T-helper 2 cell treated with Interferon-gamma antibody and Interleukin-4, amounts not matched to agents 100 ng/mL and 5 ng/mL, for 36 hours (primary cell): ENCODE results near the gene MGAT5. TPM values are rescaled to one million over a fixed set of nuclear protein-coding genes. Genes with fewer than 3 reads are reported as not detected.

ENCODE experiments used
- intact Hi-C: fragments of 100-400 bp; cut with micrococcal nuclease; formaldehyde crosslinking; loops from one replicate; pipeline ENCODE4 v1.15.1; 2023
- total RNA-seq: library from RNA; stranded (reverse); gene quantifications from 2 replicates; pipeline ENCODE4 v1.2.3, GENCODE V29; 2022

The MGAT5 gene
- total RNA-seq, 1 donor from 2014 or later = 18.6 TPM

GRCh38 chr2:134324947-134325346, 71.1 kb downstream of the MGAT5 start:
- intact Hi-C loops = loop anchor here (5.0 kb wide), 1 partner anchor 38 kb away; no protein-coding TSS in a partner anchor

- intact Hi-C loops = no loop called here
These were observed 71.8 kb downstream of the MGAT5 start for GRCh38 chr2:134325696-134326095.

- intact Hi-C loops = no loop called here
These were observed 73.5 kb downstream of the MGAT5 start for GRCh38 chr2:134327367-134327766.

GRCh38 chr2:134331081-134331480, 77.2 kb downstream of the MGAT5 start:
- intact Hi-C loops = no loop called here

- intact Hi-C loops = no loop called here
These were observed 79.8 kb downstream of the MGAT5 start for GRCh38 chr2:134333646-134334189.

GRCh38 chr2:134334542-134335353, 80.9 kb downstream of the MGAT5 start:
- intact Hi-C loops = no loop called here

- intact Hi-C loops = no loop called here
These were observed 81.7 kb downstream of the MGAT5 start for GRCh38 chr2:134335601-134336000.

GRCh38 chr2:134336352-134336751, 82.5 kb downstream of the MGAT5 start:
- intact Hi-C loops = no loop called here

GRCh38 chr2:134336921-134337320, 83.0 kb downstream of the MGAT5 start:
- intact Hi-C loops = no loop called here

GRCh38 chr2:134337631-134338030, 83.8 kb downstream of the MGAT5 start:
- intact Hi-C loops = no loop called here

GRCh38 chr2:134338208-134338607, 84.3 kb downstream of the MGAT5 start:
- intact Hi-C loops = no loop called here

GRCh38 chr2:134341476-134341875, 87.6 kb downstream of the MGAT5 start:
- intact Hi-C loops = loop anchor here (5.0 kb wide), 1 partner anchor 161 kb away; no protein-coding TSS in a partner anchor

- intact Hi-C loops = loop anchor here (5.0 kb wide), 1 partner anchor 157 kb away; no protein-coding TSS in a partner anchor
These were observed 91.3 kb downstream of the MGAT5 start for GRCh38 chr2:134344954-134345697.

GRCh38 chr2:134346141-134346540, 92.3 kb downstream of the MGAT5 start:
- intact Hi-C loops = no loop called here

- intact Hi-C loops = no loop called here
These were observed 93.9 kb downstream of the MGAT5 start for GRCh38 chr2:134347756-134348155.

- intact Hi-C loops = no loop called here
These were observed 94.4 kb downstream of the MGAT5 start for GRCh38 chr2:134348239-134348638.

GRCh38 chr2:134348760-134349159, 94.9 kb downstream of the MGAT5 start:
- intact Hi-C loops = no loop called here

- intact Hi-C loops = no loop called here
These were observed 97.1 kb downstream of the MGAT5 start for GRCh38 chr2:134351016-134351415.

GRCh38 chr2:134351899-134352298, 98.0 kb downstream of the MGAT5 start:
- intact Hi-C loops = no loop called here

GRCh38 chr2:134352844-134353243, 99.0 kb downstream of the MGAT5 start:
- intact Hi-C loops = no loop called here

- intact Hi-C loops = no loop called here
These were observed 100.7 kb downstream of the MGAT5 start for GRCh38 chr2:134354611-134355010.

GRCh38 chr2:134357814-134358213, 103.9 kb downstream of the MGAT5 start:
- intact Hi-C loops = no loop called here
